SK-MEL-5 (cell line): ENCODE measurements around the gene ARID3B. TPM values are rescaled to one million over a fixed set of nuclear protein-coding genes. Genes with fewer than 3 reads are reported as not detected.
A peak's percentile ranks its signal among the peaks of the same experiment; 100 is the strongest.
"Not testable (repeated sequence)": the region's sequence is repeated elsewhere in the genome, so short reads cannot be mapped to it uniquely, and the experiment has no call there.

Source experiments
- DNase-seq: peaks from one replicate; pipeline ENCODE4 v3.0.0-alpha.2; 2016; ENCODE audit warnings: low read depth, low spot score
- in situ Hi-C: cut with HindIII; loops from 2 replicates; pipeline ENCODE4 v1.10.0; 2016; ENCODE audit warnings: low sequenced_read_pairs, high pct_unique_total_duplicates, low pct_unique_long_range_greater_than_20kb
- polyA plus RNA-seq, 2 experiments: library from polyadenylated mRNA; depleted of rRNA; stranded (reverse); fragments of >200 nt; gene quantifications; 2 replicates each; pipeline ENCODE4 v1.2.3, GENCODE V29; 2015
- total RNA-seq: library from RNA; depleted of rRNA; stranded (reverse); fragments of >200 nt; shearing (Covaris generic); gene quantifications from 2 replicates; pipeline ENCODE4 v1.2.3, GENCODE V29; 2014; rRNA removed

ARID3B gene, protein sequence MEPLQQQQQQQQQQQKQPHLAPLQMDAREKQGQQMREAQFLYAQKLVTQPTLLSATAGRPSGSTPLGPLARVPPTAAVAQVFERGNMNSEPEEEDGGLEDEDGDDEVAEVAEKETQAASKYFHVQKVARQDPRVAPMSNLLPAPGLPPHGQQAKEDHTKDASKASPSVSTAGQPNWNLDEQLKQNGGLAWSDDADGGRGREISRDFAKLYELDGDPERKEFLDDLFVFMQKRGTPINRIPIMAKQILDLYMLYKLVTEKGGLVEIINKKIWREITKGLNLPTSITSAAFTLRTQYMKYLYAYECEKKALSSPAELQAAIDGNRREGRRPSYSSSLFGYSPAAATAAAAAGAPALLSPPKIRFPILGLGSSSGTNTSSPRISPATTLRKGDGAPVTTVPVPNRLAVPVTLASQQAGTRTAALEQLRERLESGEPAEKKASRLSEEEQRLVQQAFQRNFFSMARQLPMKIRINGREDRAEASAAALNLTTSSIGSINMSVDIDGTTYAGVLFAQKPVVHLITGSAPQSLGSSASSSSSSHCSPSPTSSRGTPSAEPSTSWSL
- total RNA-seq, result 3.4 and 3.7 TPM in 2 replicates
- polyA plus RNA-seq (2015; cell fraction: cytosol; rRNA removed), result 7.9 and 9.3 TPM in 2 replicates
- 28.3 and 46.1 TPM in 2 replicates for polyA plus RNA-seq (2015; cell fraction: nucleus; rRNA removed)

DNA sequence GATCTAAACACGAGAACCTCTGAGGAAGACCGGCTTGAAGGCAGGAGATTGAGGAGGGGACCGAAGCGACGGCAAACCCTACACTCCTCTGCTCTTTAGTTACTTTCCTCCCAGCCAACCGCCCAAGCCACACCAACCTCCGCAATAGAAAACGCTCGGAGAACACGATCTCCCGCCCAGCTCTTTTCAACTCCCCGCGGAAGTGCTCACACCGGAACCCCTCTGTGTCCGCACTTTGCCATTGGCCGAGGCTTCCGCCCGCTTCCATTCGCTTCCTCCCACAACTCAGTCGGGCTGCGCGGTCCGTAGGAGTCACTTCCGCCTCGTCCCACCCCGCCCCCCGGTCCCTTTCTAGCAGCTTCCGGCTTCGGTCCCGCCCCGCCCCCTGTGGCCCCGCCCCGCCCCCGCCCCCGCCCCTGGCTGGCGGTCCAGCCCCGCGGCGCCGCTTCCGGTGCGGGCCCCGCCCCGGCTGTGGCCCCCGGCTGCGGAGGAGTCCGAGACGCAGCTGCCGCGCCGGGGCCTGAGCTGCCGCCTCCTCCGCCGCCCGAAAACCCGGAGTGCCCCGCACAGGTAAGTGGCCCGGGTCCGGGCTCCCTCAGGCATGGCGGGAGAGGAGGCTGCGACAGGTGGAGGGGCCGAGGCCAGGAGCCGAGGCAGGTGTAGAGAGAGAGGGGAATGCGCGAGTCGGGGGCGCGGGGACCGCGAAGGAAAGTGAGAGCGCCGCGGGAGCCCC lies at the start of gene ARID3B:
Gene ARID3B, plus strand, starts transcription at position 460 of the 733 bp plus-strand sequence. CDS start 2,717 bp downstream, outside the sequence.
- DNase-seq, result peak; percentile 97
- in situ Hi-C loops, result no loop called here

DNA sequence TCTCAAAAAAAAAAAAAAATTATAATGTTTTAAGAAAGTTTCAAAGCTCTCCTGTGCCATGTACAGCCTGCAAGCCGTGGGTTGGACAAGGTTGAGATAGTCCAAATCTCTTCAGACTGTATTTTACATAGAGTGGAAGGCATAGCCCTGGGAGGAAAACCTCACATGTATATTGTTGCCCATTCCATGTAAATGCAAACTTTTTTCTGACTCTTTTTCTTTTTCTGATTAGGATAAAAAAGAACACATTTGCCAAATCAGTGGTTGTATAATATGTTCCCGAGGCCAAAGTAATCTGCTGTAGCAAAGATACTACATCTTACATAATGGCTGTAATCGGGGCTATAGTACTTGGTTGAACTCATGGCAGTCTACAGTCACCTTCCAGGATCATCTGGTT lies 44.4 kb upstream of the ARID3B start:
- in situ Hi-C loops, result no loop called here

DNA sequence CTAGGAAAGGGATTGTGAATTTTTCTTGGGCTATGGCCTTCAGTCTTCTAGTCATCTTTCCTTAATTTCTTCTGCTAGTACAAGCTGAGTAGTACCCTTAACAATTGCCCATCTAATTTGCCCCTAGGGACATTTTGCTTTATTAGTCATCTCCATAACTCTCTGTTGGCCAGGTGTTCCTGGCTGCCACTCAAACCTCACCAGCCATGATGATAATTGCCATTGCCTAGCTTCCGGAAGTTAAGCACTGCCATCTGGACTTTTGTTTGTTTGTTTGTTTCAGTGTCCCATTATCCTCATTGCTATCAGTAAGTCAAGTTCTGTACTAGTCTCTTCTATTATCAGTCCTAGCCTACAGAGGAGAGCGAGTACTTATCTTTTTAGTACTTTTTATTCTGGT lies 43.4 kb upstream of the ARID3B start:
- in situ Hi-C loops, result no loop called here
- no peak for DNase-seq

More for the DNA sequence above, 44.4 kb upstream of the ARID3B start:
- DNase-seq, result no peak

DNA sequence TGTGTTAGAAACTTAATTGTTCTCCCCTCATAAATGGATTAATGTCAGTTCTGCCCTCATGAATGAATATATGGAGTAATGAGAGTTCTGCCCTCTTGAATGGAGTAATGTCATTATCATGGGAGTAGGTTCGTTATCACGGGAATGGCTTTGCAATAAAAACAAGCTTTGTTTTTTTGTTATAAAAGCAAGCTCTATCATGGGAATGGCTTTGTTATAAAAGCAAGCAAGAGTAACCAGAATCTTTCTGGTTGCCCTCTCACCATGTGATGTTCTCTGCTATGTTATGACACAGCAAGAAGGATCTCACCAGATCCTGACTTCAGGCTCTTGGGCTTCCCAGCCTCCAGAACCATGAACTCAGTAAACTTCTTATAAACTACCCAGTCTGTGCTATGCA lies 41.7 kb upstream of the ARID3B start:
- in situ Hi-C loops, result no loop called here
- peak; percentile 81 for DNase-seq

DNA sequence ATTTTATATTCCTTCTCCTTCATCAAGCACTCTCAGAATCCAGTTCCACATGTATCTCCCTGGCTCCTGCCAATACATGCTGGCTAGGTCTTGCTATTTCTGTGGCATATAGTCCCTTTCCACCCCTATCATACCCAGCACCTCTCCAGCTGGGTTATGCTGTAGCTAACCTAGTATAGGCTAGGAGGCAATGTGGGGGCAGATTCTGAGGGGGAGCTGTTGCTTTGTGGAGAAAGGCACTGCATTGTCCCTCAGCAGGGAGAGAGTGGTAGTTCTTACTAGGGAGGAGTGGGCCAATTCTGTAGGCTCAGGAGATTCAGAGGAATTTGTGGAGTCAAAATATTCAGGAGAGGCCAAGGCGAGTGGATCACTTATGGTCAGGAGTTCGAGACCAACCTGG lies 40.6 kb upstream of the ARID3B start:
- DNase-seq, result no peak
- in situ Hi-C loops, result no loop called here

DNA sequence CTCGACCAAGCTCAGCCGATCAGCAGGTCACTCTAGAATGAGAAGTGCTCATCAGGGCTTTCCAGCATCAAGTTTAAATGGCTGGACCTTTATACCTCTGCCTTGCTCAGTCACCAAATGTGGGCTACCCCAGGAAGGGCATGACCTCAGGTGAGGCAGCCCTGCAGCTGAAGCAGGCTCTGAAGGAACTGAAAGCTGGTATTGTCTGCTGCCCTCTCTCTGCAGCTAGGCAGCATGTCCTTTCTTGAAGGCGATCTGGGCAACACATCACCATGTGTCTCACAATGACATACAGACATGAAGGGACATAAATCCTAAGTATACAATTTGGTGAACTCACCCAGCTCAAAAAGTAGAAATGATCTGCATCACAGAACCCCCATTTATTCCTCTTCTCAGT lies 38.7 kb upstream of the ARID3B start:
- in situ Hi-C loops, result no loop called here
- DNase-seq, result peak; percentile 56

DNA sequence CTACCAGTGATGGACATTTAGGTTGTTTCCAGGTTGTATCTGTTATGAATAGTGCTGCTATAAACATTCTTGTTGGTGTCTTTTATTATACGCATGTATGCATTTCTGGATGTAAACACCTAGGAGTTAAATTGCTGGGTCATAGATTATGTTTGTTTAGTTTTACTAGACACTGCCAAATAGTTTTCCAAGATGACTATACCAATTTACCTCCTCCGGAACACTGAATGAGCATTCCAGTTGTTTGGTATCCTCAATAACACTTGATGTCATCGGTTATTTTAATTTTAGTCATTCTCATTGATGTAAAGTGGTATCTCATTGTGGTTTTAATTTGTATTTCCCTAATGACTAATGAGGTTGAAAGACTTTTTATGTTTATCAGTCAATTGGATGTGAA lies 36.6 kb upstream of the ARID3B start:
- DNase-seq, result no peak

DNA sequence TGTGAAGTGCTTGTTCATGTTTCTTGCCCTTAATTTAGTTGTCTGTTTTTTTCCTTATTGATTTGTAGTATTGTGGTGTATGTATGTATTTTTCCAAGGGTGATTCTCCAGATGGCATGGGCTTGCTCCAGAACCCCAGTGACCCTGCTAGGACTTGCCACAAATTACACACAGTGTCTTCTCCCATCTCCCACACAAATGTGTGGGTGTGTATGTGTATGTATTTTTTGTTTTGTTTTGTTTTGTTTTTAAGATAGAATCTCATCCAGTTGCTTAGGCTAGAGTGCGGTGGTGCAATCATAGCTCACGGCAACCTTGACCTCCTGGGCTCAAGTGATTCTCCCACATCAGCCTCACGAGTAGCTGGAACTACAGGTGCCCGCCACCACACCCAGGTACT lies 36.2 kb upstream of the ARID3B start:
- in situ Hi-C loops, result no loop called here
- no peak for DNase-seq

More for the DNA sequence above, 36.6 kb upstream of the ARID3B start:
- in situ Hi-C loops, result no loop called here

DNA sequence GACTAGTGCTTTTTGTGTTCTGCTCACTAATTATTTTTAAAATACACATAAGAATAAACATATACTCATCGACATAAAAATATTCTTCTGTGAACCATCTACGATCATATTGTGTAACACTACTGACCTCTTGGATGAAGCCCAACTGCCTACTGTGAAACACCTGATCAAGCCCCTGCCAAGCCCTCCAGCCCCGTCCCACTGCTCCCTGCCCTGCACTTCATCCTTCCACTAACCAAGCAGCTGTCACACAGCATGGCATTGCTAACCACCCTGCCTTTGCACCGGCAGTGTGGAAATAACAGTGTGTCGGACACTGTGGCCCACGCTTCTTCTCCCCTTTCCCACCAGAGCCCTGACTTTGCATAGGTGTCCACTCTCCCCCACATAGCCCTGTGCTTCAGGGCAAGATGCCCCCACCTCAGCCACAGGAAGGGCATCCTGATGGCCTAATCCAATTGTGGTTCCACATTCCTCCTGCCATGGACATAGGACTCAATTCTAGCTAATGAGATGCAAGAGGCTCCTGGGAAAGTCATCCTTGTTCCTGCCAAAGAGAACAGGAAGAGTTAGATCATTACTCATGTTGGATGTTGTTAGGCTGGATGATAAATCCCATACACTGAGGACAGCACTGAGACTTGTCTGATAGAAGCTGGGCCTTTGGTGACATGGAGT lies 35.0 kb upstream of the ARID3B start:
- in situ Hi-C loops, result no loop called here

DNA sequence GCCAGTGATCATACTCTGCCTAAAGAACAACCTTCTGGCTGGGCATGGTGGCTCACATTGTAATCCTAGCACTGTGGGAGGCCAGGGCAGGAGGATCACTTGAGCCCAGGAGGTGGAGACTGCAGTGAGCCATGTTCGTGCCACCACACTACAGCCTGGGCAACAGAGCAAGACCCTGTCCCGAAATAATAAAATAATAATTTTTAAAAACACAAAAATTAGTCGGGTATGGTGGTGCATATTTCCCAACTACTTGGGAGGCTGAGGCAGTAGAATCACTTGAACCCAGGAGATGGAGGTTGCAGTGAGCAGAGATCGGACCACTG lies 34.5 kb upstream of the ARID3B start:
- in situ Hi-C loops, result no loop called here
- no peak for DNase-seq

More for the DNA sequence above, 35.0 kb upstream of the ARID3B start:
- DNase-seq, result no peak

DNA sequence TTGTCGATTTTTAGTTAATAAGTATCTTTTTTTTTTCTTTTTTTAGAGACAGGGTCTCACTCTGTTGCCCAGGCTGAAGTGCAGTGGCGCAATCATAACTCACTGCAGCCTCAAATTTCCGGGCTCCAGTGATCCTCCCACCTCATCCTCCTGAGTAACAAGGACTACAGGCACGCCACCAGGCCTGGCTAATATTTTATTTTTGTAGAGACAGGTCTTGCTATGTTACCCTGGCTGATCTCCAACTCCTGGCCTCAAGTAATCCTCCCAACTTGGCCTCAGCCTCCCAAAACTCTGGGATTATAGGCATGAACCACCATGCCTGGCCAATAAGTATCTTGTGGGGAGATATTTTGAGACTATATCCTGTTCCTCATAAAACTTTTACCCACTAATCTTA lies 29.4 kb upstream of the ARID3B start:
- DNase-seq, result no peak
- in situ Hi-C loops, result no loop called here

DNA sequence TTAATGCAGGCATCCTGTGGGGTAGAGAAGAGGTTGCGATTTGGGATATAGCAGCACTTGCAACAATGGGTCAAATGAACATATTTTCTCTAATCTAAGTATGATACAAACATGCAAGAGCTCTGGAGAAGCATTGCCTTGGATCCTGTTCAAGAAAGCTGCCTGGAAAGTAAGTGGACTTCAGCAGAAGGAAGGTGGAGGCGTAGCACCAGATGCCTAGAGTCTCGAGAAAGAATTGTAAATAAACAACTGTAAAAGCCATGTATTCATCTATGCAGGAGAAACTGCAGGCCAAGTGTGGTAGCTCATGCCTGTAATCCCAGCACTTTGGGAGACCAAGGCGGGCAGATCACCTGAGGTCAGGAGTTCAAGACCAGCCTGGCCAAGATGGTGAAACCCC lies 27.0 kb upstream of the ARID3B start:
- DNase-seq, in situ Hi-C loops: not testable (repeated sequence)

DNA sequence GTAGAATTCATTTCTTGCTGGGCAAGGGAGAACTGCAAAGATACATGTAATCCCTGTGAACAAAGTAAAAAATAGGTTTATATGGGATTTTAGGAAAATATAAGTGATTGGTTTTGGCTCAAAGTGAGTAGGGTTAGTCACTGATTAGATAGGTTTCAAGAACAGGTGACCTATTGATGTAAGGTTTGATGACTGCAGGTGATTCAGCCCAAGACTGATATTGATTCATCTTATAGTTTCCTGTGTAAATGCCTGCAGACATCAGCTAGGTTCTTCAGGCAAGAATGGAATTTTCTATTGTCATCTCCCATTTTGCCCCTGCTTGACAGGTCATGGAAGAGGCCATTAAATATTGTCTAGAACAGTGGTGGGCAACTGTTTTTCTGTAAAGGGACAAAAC lies 23.9 kb upstream of the ARID3B start:
- in situ Hi-C loops, result no loop called here
- DNase-seq, result no peak

DNA sequence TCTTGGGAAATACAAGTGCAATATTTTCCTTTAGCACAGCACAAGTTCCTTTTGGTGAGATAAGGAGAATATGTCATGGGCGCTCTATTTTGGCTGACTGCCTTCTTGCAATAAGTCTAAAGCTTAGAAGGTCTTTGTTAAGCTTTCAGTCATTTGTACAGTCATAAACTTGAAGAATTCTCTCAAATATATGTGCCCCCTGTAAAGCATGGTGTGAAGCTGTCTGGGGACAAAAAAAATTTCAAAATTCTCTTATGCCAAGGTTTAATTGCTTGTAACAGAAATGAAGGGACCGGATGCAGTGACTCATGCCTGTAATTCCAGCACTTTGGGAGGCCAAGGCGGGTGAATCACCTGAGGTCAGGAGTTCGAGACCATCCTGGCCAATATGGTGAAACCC lies 21.7 kb upstream of the ARID3B start:
- no peak for DNase-seq
- in situ Hi-C loops, result no loop called here

DNA sequence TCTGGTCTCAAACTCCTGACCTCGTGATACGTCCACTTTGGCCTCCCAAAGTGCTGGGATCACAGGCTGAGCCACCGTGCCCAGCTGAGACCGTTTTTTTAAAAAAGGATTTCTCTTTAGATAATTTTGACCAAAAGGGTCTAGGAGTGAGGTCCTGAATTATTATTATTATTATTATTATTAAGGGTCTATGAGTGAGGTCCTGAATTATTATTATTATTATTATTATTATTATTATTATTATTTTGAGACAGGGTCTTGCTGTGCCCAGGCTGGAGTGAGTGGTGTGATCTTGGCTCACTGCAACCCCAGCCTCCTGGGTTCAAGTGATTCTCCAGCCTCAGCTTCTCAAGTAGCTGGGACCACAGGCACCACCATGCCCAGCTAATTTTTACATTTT lies 20.6 kb upstream of the ARID3B start:
- DNase-seq, result no peak
- in situ Hi-C loops, result no loop called here

DNA sequence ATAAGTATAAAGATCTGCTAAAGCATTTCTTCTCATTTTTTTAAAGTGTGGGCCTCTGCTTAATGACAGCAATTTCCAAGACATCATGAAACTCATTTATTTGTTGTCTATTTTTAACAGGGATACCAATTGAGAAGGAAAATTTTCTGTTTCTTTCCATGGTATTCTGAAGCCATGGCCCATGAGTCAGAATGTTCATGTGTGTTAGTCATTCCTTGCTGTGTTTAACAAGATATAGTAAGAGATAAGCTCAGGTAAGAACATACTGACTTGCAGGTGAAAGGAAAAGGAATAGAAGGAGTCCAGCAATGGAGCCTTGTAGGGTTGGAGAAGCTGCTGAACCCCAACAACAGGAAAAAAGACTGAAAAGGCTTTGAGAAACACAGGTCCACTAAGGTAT lies 17.0 kb upstream of the ARID3B start:
- in situ Hi-C loops, result no loop called here
- DNase-seq, result no peak

DNA sequence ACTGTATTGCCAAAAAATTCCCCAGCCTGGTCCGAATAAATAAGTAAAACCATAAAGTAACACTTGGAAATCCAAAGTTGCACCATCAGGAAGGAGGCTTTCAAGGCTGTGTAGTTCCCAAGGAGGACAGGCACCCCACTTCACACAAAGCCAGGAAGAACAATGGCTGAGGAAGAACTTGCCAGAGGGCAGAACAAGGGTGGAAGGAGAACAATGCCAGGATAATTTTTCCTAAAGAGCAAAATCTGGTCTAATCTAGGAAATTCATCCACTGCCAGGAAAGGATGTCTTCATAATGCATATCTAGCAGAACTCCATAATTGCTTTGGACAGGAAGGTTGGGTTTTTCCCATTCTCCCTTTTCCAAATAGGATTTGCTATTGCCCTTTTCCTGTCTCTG lies 15.7 kb upstream of the ARID3B start:
- in situ Hi-C loops, result no loop called here
- no peak for DNase-seq

DNA sequence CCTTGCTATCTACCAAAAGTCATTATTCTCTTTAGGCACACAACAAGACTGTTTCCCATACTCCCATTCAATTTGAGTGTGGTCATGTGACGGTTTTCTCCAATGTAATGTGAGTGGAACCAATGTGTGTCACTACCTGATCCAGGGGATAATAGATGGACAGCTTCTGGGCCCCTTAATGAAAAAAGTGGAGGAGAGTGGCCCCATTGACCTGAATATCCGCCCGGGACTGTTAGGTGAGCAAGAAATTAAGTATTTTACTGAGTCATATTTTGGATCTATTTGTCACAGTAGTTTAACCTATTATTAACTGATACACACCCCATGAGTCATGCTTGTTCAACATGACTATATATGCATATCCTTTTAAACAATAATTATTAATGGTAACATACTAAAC lies 15.1 kb upstream of the ARID3B start:
- in situ Hi-C loops, result no loop called here
- DNase-seq, result no peak
